Activated CD4-positive, alpha-beta T cell treated with anti-CD3 and anti-CD28 coated beads, Interleukin-2, amount 50 U/mL, for 1 hour (primary cell): Measurements from ENCODE around the gene DAB2.

Source experiments
- DNase-seq: peaks from one replicate; pipeline ENCODE4 v3.0.0-alpha.2; 2020

Gene DAB2

GRCh38 chr5:39447059-39447458 lies 22.3 kb upstream of the DAB2 start:
- DNase-seq, result no peak

- DNase-seq, result no peak
Observed at GRCh38 chr5:39446231-39446630, 21.5 kb upstream of the DAB2 start.

- DNase-seq, result no peak
Observed at GRCh38 chr5:39443911-39444310, 19.1 kb upstream of the DAB2 start.

GRCh38 chr5:39442991-39443390 lies 18.2 kb upstream of the DAB2 start:
- no peak for DNase-seq

- no peak for DNase-seq
Observed at GRCh38 chr5:39441838-39442237, 17.1 kb upstream of the DAB2 start.

GRCh38 chr5:39440958-39441624 lies 16.3 kb upstream of the DAB2 start:
- DNase-seq, result no peak

GRCh38 chr5:39440192-39440957 lies 15.6 kb upstream of the DAB2 start:
- DNase-seq, result no peak

GRCh38 chr5:39439582-39440162 lies 14.9 kb upstream of the DAB2 start:
- DNase-seq, result no peak

- DNase-seq, result no peak
Observed at GRCh38 chr5:39437467-39437866, 12.7 kb upstream of the DAB2 start.

GRCh38 chr5:39433848-39434247 lies 9.1 kb upstream of the DAB2 start:
- no peak for DNase-seq

- DNase-seq, result no peak
Observed at GRCh38 chr5:39432696-39433530, 8.1 kb upstream of the DAB2 start.

GRCh38 chr5:39430461-39430860 lies 5.7 kb upstream of the DAB2 start:
- no peak for DNase-seq

GRCh38 chr5:39428640-39429039 lies 3.9 kb upstream of the DAB2 start:
- DNase-seq, result no peak

GRCh38 chr5:39427633-39428032 lies 2.9 kb upstream of the DAB2 start:
- no peak for DNase-seq

GRCh38 chr5:39427229-39427628 lies 2.4 kb upstream of the DAB2 start:
- DNase-seq, result no peak

GRCh38 chr5:39426746-39427105 lies 1.9 kb upstream of the DAB2 start:
- DNase-seq, result no peak

GRCh38 chr5:39426051-39426745 lies 1.4 kb upstream of the DAB2 start:
- DNase-seq, result no peak

GRCh38 chr5:39423331-39423751 lies 1.4 kb downstream of the DAB2 start:
- no peak for DNase-seq

- DNase-seq, result no peak
Observed at GRCh38 chr5:39422728-39423285, 2.0 kb downstream of the DAB2 start.

GRCh38 chr5:39422036-39422606 lies 2.7 kb downstream of the DAB2 start:
- DNase-seq, result no peak

- no peak for DNase-seq
Observed at GRCh38 chr5:39420482-39421145, 4.2 kb downstream of the DAB2 start.

GRCh38 chr5:39419796-39420195 lies 5.0 kb downstream of the DAB2 start:
- no peak for DNase-seq
